Gastroesophageal sphincter (tissue), 4 donors: ENCODE results near the gene DDI2. TPM values are rescaled to one million over a fixed set of nuclear protein-coding genes. Genes with fewer than 3 reads are reported as not detected.
"Not testable (repeated sequence)": the region's sequence is repeated elsewhere in the genome, so short reads cannot be mapped to it uniquely, and the experiment has no call there.

Experiments used
- ATAC-seq: fragments of 150-250 bp; one replicate; pipeline ENCODE4 v1.9.1; 2016; ENCODE audit warnings: mild to moderate bottlenecking, moderate library complexity
- H3K27ac ChIP-seq, 4 donors: fragments of 200-600 bp; sonication (generic) in 3 of 4; 1 replicate in 3 of 4; 2 replicates in 1 of 4; pipeline ENCODE4 v1.5.1; 2016 to 2019
- H3K27me3 ChIP-seq: fragments of 200-600 bp; sonication (generic); one replicate; pipeline ENCODE4 v1.5.1; 2019
- H3K36me3 ChIP-seq, 2 donors: fragments of 200-600 bp; sonication (generic); one replicate each; pipeline ENCODE4 v1.5.1; 2019; ENCODE audit warnings: control low read depth in 1 of 2
- H3K4me1 ChIP-seq, 3 donors: fragments of 200-600 bp; sonication (generic); 1 replicate in 2 of 3; 2 replicates in 1 of 3; pipeline ENCODE4 v1.5.1; 2016 to 2019; ENCODE audit warnings: control low read depth in 2 of 3
- H3K4me3 ChIP-seq, 2 donors: fragments of 200-600 bp; sonication (generic); one replicate each; pipeline ENCODE4 v1.5.1; 2019; ENCODE audit warnings: mild to moderate bottlenecking in 1 of 2, moderate library complexity in 1 of 2
- H3K9me3 ChIP-seq, 3 donors: fragments of 200-600 bp; sonication (generic); one replicate each; pipeline ENCODE4 v1.5.1; 2017 to 2019; ENCODE audit warnings: control low read depth in 2 of 3
- CTCF ChIP-seq, 4 experiments: fragments of 200-600 bp in 2 of 4; fragments of 450-650 bp in 2 of 4; sonication (generic) in 1 of 4; IDR thresholded peaks; one replicate each; pipeline ENCODE4 v1.5.1; 2017 to 2019; ENCODE audit warnings: antibody characterized with exemption in 4 of 4, mild to moderate bottlenecking in 2 of 4, moderate library complexity in 2 of 4
- EP300 ChIP-seq: sonication (generic); formaldehyde crosslinking; IDR thresholded peaks from one replicate; pipeline ENCODE4 v1.6.1; 2017; ENCODE audit warnings: antibody characterized with exemption, mild to moderate bottlenecking
- POLR2A ChIP-seq, 2 donors: fragments of 450-650 bp; IDR thresholded peaks; one replicate each; pipeline ENCODE4 v1.6.1; 2017; ENCODE audit warnings: antibody characterized with exemption in 2 of 2, mild to moderate bottlenecking in 2 of 2, moderate library complexity in 1 of 2
- POLR2AphosphoS5 ChIP-seq: sonication (generic); formaldehyde crosslinking; IDR thresholded peaks from one replicate; pipeline ENCODE4 v1.6.1; 2017; ENCODE audit warnings: antibody characterized with exemption
- WGBS, 2 donors: methylation state at CpG; one replicate each; pipeline ENCODE4 v1.1.5; 2018; ENCODE audit warnings: low coverage in 1 of 2; 5-methylcytosine and 5-hydroxymethylcytosine counted together
- total RNA-seq, 4 donors: library from RNA; depleted of rRNA; stranded (reverse); fragments of >200 nt; gene quantifications; one replicate each; pipeline ENCODE4 v1.1.0, GENCODE V29; 2016

DDI2 gene
- total RNA-seq, 4 donors from 2014 or later, result 14.3 to 37.2 (median 16.5) TPM

- no peaks in the 10 kb centered on the region for H3K9me3 ChIP-seq
- WGBS, 2 donors, result 47 to 57% methylated on average over 2 of the region's 2 CpGs
- ATAC-seq, result no peak
Observed at GRCh38 chr1:15598436-15598835, 18.8 kb upstream of the DDI2 start.

GRCh38 chr1:15603050-15603965 is 13.9 kb upstream of the DDI2 start:
- H3K4me1 ChIP-seq, result peaks cover 0 to 27% (median 5%) of the 10 kb centered on the region in 3 donors
- WGBS, 2 donors, result 7 to 40% methylated on average over 2 to 10 of the region's 56 CpGs
- peak overlapping the region; percentile 27 to 89 (median 82) for H3K27ac ChIP-seq
- TF ChIP-seq CTCF (IDR thresholded peaks at IDR 0.05) (no peak), POLR2AphosphoS5 (peak; percentile 55), POLR2A (IDR thresholded peaks at IDR 0.05) (peak; percentile 22 to 49)
- H3K36me3 ChIP-seq, result no peaks in the 10 kb centered on the region
- peak overlapping the region; percentile 53 to 82 for H3K4me3 ChIP-seq
- ATAC-seq, result peak; percentile 99
- no peaks in the 10 kb centered on the region for H3K9me3 ChIP-seq
- H3K27me3 ChIP-seq, result no peaks in the 10 kb centered on the region

More at GRCh38 chr1:15598436-15598835, 18.8 kb upstream of the DDI2 start:
- Histone ChIP-seq H3K4me3 (no peak overlapping the region), H3K27ac (no peak overlapping the region), H3K4me1 (peaks cover 0 to 19% (median 5%) of the 10 kb centered on the region in 3 donors), H3K27me3 (no peaks in the 10 kb centered on the region), H3K36me3 (no peaks in the 10 kb centered on the region)
- TF ChIP-seq EP300 (no peak), POLR2AphosphoS5 (no peak), CTCF (IDR thresholded peaks at IDR 0.05) (no peak), POLR2A (IDR thresholded peaks at IDR 0.05) (no peak)

GRCh38 chr1:15603966-15604282 is 13.3 kb upstream of the DDI2 start:
- Histone ChIP-seq H3K4me3 (peak overlapping the region; percentile 53 to 82), H3K4me1 (peaks cover 0 to 27% (median 5%) of the 10 kb centered on the region in 3 donors), H3K27ac (peak overlapping the region; percentile 27 to 89 (median 82))
- H3K27me3 ChIP-seq, H3K36me3 ChIP-seq, H3K9me3 ChIP-seq, ATAC-seq: not testable (repeated sequence)
- WGBS, 2 donors, result 64% methylated on average over 12 of the region's 13 CpGs; no CpG with 5 or more reads in 1 of the 2 donors

- no CpG with 5 or more reads among the region's 21 CpGs for WGBS, 2 donors
- H3K9me3 ChIP-seq, H3K27me3 ChIP-seq, ATAC-seq, H3K36me3 ChIP-seq, H3K4me3 ChIP-seq: not testable (repeated sequence)
- peak overlapping the region in 1 of 4 donors; percentile 89 for H3K27ac ChIP-seq
- H3K4me1 ChIP-seq, result peaks cover 0 to 27% (median 5%) of the 10 kb centered on the region in 3 donors
Observed at GRCh38 chr1:15604400-15604799, 12.9 kb upstream of the DDI2 start.

GRCh38 chr1:15605398-15606383 is 11.6 kb upstream of the DDI2 start:
- no peak overlapping the region for H3K27ac ChIP-seq
- no peaks in the 10 kb centered on the region for H3K9me3 ChIP-seq
- H3K36me3 ChIP-seq, result no peaks in the 10 kb centered on the region
- peaks cover 0 to 27% (median 5%) of the 10 kb centered on the region in 3 donors for H3K4me1 ChIP-seq
- H3K4me3 ChIP-seq, result no peak overlapping the region
- H3K27me3 ChIP-seq, result no peaks in the 10 kb centered on the region
- no peak for ATAC-seq
- no peak for TF ChIP-seq POLR2A (IDR thresholded peaks at IDR 0.05)
- no peak for TF ChIP-seq POLR2AphosphoS5
- TF ChIP-seq EP300, result no peak
- TF ChIP-seq CTCF (IDR thresholded peaks at IDR 0.05), result no peak
- 83 to 84% methylated on average over 5 to 11 of the region's 11 CpGs for WGBS, 2 donors
